A549 treated with CORT108297 at 1 μM for 4 hours (cell line): Measurements from ENCODE around the gene HPCA. TPM values are rescaled to one million over a fixed set of nuclear protein-coding genes. Genes with fewer than 3 reads are reported as not detected.

Experiments
- total RNA-seq: library from RNA; stranded (reverse); fragments of 200-300 nt; extraction: Qiagen RNA extraction; gene quantifications from 5 replicates; pipeline ENCODE4 v1.2.3, GENCODE V29; 2022

Gene HPCA
- total RNA-seq = 0.29 to 1.0 TPM (median 0.35 TPM) in 5 replicates

DNA sequence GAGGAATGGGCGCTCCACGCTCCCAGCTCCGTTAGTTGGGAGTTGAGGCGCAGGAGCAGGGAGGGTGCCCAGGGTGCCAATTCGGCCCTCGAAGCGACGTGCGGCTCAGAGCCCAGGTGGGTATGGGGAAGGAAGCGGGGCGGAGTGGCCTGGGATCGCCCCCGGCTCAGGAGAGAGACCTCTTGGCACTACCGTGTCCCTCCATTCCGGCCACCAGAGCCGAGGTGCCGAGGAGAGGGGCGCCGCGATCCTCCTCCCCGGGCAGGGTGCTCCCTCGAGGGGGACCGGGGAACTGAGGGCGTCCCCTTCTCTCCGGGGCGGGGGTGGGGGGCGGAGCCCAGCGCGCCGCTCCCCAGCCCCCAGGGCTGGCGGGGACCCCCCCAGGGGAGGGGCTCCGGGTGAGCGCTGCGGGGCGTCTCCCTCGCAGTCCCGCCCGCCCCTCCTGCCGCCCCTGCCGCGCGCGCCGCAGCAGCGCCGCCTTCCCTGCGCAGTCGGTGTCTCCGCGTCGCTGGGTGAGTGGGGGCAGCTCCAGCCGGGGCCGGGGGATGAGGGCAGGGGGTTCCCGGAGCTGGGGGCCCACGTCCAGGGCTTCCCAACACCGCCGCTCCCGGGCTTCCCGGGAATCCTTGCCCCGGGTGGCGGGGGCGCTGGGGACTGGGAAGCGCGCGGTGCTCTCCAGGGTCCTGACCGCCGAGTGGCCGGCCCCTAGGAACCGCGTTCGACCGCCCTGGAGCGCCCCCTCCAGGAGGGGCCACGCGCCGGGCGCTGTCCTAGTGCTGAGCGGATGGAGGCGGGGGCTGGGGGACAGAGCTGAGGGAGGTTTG is at the start of gene HPCA:
HPCA (plus strand) TSS at position 488 of the 824 bp plus-strand sequence. CDS start 2,408 bp downstream, outside the sequence.

GRCh38 chr1:32870615-32871363 is 15.5 kb upstream of the HPCA start, which contains the start of gene FNDC5:
Gene FNDC5 (minus strand): TSS chr1:32870912.

DNA sequence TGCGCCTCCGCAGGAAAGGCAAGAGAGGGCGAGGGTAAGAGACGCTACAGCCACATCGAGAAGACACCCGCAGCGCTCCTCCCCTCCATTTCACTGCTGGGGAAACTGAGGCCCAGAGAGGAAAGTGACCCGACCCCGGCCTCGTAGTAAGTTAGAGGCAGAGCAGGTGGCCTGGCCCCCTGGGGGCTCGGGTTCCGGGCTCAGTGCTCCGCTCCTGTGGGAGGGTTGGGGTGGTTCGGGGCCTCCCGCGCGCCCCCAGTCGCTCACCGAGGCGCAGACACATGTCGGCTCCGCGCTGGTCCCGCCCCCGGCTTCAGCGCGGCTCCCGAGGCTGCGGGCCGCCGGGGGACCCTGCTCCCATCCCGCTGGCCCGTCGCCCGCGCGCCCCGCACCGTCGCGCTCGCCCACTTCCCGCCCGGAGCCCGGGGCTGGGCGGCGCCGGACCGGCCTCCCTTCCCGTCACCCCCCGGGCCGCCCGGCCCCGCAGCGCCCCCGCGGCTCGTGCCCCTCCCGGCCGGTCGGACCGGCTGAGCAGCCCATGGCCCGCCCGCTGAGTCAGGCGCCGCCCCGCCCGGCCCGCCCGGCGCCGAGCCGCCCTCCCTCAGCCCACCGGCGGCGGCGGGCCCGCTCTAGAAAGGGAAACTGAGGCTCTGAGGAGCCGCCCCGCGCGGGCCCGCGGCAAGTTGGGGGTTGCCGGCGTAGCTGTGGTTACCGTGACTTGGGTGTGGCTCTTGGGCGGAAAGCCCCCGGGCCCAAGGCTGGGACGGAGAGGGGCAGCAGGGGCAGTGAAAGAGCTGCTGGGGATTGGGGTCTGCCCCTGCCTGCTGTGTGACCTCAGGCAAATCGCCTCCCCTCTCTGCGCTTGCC is 14.9 kb downstream of the HPCA start, which contains the start of gene TMEM54:
TMEM54 (minus strand) TSS at position 434 of the 867 bp plus-strand sequence; CDS start at position 283, 151 bp downstream.

Other genes starting within 250 kb of the HPCA start
- gene ZBTB8OS, start 235.9 kb upstream of the HPCA start, total RNA-seq = 29.7 to 56.0 TPM (median 37.5 TPM) in 5 replicates
- 67.8 to 98.9 TPM (median 78.6 TPM) in 5 replicates for gene RBBP4, start 235.3 kb upstream of the HPCA start, total RNA-seq
- gene SYNC, start 183.7 kb upstream of the HPCA start, total RNA-seq = 9.1 to 14.8 TPM (median 12.4 TPM) in 5 replicates
- gene YARS1, start 69.1 kb upstream of the HPCA start, total RNA-seq = 63.9 to 110 TPM (median 65.3 TPM) in 5 replicates
- gene S100PBP, start 68.8 kb upstream of the HPCA start, total RNA-seq = 14.0 to 15.8 TPM (median 15.3 TPM) in 5 replicates
- gene FNDC5, start 15.6 kb upstream of the HPCA start, total RNA-seq = 0.42 to 0.77 TPM (median 0.57 TPM) in 5 replicates
- 25.8 to 47.2 TPM (median 45.0 TPM) in 5 replicates for gene TMEM54, start 14.9 kb downstream of the HPCA start, total RNA-seq
- gene RNF19B, start 78.3 kb downstream of the HPCA start, total RNA-seq = 22.2 to 24.3 TPM (median 22.7 TPM) in 5 replicates
- gene AK2, start 150.4 kb downstream of the HPCA start, total RNA-seq = 146 to 177 TPM (median 151 TPM) in 5 replicates
- 0.85 to 1.3 TPM (median 1.3 TPM) in 5 replicates for gene AZIN2, start 194.7 kb downstream of the HPCA start, total RNA-seq